DMS153 (cell line): ENCODE data around the gene WDR62.

Experiments used
- DNase-seq: peaks from one replicate; lab custom pipeline; 2025; lab: John Stamatoyannopoulos, UW

WDR62 gene

DNA sequence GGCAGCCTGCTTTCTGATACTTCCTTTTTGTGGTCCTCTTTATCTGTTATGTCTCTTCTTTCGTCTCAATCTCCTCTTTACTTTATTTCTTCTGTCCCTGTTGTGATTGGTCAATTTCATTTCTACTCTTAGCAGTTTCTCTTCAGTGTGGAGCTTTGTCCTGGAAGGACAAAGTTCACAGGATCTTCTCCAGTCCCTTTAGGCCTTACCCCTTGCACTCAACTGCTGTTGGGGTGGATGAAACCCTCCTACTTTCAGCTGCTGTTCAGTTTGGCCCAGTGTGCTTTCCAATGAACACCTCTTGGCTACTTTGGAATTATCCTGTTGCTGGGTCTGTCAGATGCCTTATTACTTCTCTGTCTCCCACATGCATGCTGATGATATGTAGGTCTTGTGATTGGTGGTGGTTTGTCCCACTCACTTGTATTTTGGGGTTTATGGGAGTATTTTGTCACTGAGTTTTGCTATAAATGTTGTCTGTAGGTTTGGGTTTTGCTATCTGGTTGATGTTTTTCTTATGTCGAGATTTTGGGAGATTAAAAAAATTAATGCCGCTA lies 24.8 kb downstream of the WDR62 start:
- no peak for DNase-seq

DNA sequence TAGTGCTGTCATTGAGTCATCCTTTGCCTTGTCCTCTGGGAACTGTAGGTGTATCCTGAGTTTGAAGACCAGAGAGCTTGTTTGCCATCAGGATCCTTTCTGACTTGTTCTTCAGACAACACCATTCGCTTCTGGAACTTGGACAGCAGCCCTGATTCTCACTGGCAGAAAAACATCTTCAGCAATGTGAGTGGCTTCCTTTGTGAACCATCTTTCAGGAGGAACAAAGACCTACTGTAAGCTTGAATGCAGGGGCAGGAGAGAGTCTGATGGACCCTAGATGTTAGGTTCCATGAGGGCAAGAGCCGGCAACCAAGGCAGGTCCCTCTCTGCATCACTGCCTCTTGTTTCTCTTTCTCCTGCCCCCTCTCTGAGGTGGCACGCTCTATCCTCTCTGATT lies 26.7 kb downstream of the WDR62 start:
- DNase-seq: no peak

DNA sequence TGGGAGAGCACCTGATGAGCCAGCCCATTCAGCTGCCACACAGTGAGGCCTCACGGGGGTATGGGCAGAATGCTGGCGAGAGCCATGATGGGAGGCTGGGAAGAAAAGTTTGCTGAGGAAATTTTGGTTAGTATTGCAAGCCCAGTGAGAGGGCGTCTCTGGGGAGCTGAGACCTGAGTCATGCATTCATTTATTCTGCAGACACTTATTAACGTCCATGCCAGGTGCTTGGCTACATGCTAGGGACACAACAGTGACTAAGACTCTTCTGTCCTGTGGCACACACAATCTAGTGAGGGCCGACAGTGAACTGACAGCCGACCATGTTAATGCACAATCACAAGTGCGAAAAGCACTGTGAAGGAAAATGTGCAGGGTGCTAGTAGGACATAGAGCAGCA lies 27.2 kb downstream of the WDR62 start:
- DNase-seq: no peak

DNA sequence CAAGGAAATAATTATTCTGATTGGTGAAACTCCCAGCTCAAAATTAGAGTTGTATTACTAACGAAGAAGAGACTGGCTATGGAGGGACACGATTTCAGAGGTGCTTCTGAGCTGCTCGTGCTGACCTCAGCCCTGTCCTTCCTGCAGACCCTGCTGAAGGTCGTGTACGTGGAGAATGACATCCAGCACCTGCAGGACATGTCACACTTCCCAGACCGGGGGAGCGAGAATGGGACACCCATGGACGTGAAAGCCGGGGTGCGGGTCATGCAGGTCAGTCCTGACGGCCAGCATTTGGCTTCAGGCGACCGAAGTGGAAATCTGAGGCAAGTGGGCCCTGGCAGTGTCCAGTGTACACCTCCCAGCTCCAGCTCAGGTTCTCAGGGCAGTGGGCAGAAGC lies 28.2 kb downstream of the WDR62 start:
- no peak for DNase-seq

DNA sequence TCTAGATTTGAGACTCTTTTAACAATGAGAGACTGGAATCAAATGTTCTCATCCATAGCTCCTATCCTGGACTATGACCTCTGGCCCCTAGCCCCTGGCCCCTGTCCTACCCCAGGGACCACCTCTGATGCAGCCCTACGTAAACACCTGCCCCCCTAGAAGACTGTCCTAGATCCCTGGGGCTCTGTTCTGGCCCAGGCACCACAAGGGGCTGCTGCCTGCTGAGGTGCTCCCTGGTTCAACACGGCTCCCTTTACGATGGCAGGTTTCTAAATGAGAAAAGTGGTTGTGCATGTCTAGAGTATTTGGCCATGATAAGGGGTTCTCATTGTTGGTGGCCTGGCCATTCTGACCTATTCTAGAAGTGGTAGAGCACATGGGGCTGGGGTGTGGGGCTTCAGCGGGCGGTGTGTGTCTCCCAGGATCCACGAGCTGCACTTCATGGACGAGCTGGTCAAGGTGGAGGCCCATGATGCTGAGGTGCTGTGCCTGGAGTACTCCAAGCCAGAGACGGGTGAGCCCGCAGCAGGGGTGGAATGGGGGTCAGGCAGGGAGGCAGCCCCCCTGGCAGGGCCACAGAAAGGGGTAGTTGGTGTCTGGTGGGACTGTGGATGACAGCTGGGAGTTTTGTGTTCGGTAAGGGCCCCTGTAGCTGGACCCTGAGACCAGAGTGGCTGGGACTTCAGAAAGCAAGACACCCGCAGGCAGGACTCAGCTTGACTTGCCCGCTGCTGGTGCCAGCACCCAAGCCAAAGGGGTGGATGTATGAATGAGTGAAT lies 29.7 kb downstream of the WDR62 start:
- no peak for DNase-seq

DNA sequence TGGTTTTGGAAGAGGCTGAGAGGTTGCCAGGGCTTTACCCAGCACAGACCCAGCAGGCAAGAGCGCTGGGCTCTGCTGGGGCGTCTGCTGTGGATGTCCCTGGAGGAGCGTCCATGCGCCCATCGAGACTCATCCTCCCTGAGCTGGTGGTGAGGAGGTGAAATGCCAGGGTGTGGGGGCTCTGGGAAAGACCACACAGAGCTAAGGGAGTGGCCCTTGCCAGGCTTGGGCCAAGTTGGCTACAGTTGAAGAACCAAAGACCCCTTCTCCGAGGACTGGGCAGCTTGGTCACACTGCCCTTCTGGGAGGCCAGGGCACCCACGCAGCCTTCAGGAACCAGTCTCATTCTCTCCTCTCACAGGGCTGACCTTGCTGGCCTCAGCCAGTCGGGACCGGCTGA lies 31.6 kb downstream of the WDR62 start:
- no peak for DNase-seq

DNA sequence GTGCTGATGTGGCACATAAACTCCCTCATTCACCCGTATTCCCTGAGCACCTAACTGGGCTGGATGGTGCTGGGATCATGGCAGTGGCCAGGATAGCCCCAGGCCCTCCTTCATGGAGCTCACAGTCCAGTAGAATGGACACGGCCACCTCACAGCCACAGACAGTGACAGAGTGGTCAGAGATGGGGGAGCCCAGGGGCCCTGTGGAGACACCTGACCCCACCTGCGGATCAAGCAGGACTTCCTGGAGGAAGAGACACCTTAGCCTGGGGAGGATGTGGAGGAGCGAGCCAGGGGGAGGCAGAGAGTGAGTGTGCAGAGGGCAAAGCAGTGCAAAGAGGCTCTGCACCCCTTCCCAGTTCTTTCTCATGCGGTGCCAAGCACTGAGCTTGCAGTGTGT lies 35.1 kb downstream of the WDR62 start:
- no peak for DNase-seq

DNA sequence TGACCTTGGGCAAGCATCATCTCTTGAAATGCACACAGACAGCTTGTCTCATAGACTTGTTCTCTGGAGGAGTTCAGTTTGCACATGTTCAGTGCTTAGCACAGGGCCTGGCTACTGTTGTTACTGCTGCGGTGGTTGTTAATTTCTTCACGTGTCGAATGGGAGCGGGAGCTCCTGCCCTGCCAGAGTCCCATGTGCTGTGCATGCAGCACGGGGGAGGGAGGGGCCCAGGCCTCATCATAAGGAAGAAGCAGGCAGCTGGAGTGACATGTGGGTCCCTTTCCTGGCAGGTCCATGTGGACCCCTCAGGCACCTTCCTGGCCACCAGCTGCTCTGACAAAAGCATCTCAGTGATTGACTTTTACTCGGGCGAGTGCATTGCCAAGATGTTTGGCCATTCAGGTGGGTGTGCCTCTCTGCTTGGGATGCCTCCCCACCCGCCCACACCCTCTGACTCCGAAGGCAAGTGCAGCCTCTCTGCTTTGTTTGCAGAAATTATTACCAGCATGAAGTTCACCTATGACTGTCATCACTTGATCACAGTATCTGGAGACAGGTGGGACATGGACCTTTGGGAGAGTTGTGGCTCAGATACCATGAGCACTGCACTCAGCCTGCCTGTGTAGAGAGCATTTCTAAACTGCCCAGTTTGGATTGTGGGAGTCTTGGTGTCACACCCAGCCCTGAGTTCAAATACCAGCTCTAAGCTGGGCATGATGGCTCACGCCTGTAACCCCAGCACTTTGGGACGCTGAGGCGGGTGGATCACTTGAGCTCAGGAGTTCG lies 36.4 kb downstream of the WDR62 start:
- no peak for DNase-seq

DNA sequence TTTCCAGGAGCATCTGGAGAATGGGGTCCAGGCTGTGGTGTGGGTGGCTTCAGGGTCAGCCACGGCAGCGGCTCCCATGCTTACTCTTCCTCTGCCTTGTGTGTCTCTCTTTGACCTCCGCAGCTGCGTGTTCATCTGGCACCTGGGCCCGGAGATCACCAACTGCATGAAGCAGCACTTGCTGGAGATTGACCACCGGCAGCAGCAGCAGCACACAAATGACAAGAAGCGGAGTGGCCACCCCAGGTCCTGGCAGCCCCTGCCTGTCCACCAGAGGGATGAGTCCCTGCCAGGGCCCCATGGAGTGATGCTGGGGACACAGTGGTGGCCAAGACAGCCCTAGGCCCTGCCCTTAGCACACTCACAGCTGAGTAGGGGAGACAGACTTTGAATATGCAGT lies 37.9 kb downstream of the WDR62 start:
- no peak for DNase-seq

DNA sequence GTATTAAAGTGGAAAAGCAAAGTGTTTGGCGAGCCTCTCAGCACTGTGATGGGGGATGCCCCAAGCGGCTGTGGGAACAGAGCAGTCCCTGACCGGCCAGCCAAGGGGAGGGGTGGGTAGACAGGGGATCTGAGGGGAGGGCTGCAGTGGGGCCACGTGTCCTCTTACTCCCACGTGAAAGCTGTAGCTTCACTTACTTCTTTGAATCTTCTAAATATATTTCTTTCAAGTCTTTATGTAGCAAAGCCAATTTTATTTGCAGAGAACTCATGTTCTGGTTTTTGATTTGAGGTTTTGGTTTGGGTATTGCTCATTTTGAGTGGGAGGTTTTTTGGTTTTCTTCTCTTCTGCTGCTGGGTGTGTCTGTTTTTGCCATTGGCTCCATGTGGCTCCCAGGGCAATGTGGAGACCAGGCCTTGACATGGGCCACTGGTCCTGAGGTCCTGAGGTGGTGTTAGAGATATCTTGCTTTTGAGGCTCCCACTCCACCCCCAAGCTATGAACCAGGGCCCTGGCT lies 38.5 kb downstream of the WDR62 start:
- no peak for DNase-seq

DNA sequence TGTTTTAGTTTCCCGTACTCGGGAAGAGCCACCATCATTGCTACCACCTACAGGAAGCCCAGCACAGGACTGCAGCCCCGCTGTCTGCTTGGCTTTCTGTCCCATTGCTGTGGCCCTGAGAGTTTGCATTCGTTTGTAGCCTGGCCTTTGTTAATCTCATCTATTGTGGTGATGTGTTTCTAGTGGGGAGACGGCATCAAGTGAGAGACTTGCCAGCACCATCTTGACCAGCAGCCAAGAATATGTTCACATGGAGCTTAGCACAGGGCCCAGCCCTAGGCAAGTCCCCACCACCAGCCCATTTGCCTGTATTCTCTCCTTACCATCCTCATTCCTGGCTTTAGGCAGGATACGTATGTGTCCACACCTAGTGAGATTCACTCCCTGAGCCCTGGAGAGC lies 39.0 kb downstream of the WDR62 start:
- DNase-seq: no peak

DNA sequence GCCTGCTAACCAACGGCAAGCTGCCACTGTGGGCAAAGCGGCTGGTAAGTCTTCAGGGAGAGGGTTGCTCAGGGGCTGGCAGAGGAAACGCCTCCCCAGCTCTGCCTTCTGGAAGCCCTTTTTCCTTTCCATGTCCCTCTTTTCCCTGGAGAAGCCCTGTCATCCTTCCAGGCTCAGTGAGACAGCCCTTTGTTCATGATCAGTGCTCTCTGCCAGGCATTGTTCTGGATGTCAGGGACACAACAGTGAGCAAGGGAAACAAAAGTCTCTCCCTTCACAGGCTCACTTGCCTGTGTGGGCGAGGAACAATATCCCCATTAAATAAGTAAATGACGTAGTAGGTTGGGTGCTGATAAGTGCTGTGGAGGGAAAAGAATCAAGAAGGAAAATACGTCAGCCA lies 42.3 kb downstream of the WDR62 start:
- DNase-seq: no peak

DNA sequence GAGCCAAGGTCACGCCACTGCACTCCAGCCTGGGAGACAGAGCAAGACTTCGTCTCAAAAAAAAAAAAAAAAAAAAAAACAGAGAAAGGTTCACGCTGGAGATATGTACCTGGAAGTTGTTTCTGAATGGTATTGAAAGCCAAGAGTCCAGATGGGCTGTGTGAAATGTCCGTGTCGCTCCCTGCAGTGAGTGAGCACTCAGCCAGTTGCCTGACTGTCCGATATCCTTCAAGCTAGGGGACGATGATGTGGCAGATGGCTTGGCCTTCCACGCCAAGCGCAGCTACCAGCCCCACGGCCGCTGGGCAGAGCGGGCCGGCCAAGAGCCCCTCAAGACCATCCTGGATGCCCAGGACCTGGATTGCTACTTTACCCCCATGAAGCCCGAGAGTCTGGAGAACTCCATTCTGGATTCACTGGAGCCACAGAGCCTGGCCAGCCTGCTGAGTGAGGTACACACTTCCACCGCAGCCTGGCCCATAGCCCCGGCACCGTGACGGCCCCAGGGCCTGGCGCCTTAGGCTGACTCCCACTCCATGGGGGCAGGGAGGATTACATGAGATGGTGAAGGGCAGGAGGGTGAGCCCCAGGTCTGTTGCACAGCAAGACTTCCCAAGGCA lies 44.6 kb downstream of the WDR62 start:
- no peak for DNase-seq

DNA sequence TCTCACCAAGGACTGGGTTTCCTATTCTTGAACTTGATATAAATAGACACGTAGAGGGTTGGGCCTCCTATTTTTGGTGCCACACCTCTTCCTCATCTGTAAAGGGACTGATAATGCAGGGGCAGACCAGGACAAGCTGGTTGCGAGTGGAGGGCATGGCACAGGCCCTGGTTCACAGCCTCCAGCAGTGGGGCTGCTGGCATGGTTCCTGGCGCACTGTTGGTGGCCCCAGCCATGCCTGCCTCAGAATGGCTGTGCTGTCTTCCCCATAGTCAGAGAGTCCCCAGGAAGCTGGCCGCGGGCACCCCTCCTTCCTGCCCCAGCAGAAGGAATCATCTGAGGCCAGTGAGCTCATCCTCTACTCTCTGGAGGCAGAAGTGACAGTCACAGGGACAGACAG lies 45.8 kb downstream of the WDR62 start:
- DNase-seq: no peak

DNA sequence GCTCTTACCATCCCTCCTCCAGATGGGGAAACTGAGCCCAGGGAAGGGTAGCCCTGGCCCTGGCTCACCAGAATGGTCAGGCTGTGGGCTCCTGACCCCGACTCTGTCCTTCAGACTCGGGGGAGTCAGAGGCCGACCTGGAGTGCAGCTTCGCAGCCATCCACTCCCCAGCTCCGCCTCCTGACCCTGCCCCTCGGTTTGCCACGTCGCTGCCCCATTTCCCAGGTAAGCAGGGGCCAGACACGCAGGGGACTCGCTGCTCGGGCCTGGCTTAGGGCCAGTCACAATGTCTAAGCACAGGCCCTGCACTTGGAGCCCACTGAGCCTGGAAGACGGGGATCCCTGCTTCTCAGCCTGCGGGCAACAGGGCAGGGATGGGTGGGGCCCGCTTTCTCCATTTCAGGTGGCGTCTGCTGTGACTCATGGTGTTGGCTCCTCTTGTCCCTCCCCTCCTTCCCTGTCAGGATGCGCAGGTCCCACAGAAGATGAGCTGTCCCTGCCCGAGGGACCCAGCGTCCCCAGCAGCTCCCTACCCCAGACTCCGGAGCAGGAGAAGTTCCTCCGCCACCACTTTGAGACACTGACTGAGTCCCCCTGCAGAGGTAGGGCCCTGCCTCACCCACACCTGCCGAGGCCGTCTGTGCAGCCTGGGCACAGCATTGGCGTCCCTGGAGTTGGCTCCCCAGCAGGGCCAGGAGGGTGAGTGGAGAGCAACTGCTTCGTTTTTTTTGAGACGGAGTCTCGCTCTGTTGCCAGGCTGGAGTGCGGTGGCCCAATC lies 47.0 kb downstream of the WDR62 start:
- no peak for DNase-seq

DNA sequence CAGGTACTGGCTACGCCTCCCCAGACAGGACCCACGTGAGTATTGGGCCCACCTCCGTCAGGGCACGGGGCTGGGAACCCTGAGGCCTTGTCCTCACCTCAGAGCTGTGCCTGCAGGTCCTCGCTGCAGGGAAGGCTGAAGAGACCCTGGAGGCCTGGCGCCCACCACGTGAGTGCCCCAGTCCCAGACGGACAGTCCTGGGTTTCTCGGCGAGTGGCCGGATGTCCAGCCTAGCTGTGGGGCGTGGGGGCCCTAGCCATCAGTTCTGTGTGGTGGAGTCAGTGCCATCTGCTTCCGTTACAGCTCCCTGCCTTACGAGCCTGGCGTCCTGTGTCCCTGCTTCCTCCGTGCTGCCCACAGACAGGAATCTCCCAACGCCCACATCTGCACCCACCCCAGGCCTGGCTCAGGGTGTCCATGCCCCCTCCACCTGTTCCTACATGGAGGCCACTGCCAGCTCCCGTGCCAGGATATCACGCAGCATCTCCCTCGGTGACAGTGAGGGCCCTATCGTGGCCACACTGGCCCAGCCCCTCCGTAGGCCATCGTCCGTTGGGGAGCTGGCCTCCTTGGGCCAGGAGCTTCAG lies 48.4 kb downstream of the WDR62 start:
- DNase-seq: no peak

DNA sequence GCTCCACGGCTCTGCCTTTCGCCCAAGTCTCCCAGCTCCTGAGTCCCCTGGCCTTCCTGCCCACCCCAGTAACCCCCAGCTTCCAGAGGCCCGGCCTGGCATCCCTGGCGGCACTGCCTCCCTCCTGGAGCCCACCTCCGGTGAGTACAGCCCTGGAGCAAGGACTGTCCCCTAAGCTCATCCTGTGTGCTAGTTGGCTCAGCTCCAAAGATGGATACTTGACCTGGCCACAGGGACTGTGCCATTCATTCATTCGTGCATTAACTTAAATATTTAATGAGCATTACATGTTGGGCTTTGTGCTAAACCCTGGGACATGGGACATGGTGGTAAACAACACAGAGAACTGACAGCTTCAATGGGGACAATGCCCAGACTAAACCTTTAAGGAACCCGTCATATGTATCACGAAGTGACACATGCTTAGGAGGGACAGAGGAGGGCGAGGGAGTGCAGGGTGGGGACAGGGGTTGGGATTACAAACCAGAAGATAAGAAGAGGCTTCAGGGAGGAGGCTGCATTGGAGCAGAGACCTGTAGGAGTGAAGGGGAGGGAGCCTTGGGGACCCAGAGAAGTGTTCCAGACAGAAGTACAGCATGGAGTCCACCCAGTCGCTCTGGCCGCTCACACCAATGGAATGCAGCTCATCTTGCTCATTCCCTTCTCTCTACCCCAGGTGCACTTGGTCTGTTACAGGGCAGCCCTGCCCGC lies 49.3 kb downstream of the WDR62 start:
- DNase-seq: no peak

DNA sequence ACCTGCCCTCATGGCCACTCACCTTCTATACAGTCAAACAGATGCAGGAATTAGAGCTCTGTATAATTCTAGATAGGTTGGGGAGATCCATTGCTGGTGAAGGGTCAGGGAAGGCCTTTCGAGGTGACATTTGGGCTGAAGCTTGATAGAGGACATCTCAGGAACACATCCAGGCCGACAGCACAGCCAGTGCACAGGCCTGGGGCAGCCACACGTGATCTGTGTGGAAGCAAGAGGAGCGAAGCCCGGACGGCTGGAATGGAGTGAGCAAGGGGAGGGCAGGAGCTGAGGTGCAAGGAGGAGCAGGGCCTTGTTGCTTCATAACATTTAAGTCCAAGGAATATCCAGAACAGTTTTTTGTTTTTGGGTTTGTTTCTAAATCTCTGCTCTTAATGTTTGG lies 51.7 kb downstream of the WDR62 start:
- DNase-seq: no peak

DNA sequence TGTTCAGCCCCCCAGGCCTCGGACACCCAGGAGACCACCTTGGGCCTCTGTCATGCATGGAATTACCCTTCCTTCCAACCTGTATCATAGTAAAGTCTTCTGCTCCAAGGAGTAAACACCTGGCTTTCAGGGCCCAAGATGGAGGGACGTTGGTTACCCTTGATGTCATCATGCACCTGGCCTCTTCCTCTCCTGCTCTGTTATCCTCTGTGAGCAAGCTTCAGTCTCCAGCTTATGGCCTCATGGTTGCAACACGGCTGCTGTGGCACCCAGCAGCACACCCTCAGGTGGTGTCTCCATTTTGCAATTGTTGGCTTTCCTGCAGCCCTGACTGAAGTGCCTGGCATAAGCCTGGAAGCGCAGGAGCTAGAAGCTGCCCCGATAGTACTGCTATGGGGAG lies 52.3 kb downstream of the WDR62 start:
- no peak for DNase-seq

DNA sequence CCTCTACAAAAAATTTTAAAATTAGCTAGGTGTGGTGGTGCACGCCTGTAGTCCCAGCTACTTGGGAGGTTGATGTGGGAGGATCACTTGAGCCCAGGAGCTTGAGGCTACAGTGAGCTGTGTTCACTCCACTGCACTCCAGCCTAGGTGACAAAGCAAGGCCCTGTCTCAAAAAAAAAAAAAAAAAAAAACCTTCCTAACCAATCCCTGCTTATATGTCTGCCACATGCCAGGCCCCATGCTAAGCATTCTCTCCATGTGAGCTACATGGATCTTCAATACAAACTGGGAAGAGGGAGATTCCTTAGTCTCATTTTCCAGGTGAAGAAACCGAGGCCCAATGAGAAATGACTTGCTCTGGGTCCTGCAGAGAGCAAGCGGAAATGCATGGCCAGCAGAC lies 54.0 kb downstream of the WDR62 start:
- DNase-seq: no peak
